K562 (cell line): ENCODE measurements around the gene COL6A2.

Experiments
- CEBPB ChIP-seq: fragments of 450-650 bp; IDR thresholded peaks from 2 replicates; pipeline ENCODE4 v1.6.1; 2016; ENCODE audit warnings: missing genetic modification characterization, missing compliant biosample characterization
- SMARCB1 ChIP-seq: IDR thresholded peaks from 2 replicates; pipeline ENCODE4 v1.6.1; 2011; ENCODE audit warnings: improper control_type of control experiment, low read depth; ENCODE audit not compliant: insufficient read length
- TAF15 ChIP-seq: fragments of 200-400 bp; formaldehyde crosslinking; IDR thresholded peaks from 2 replicates; pipeline ENCODE4 v1.6.1; 2017; ENCODE audit warnings: mild to moderate bottlenecking, low read depth, low read length, moderate library complexity

GRCh38 chr21:46124083-46124925, 26.4 kb downstream of the COL6A2 start:
- TF ChIP-seq CEBPB (tag) (no peak), SMARCB1 (no peak), TAF15 (no peak)
